NCI-H2227 (cell line): ENCODE results near the gene SHANK2.
"Not testable (repeated sequence)": the region's sequence is repeated elsewhere in the genome, so short reads cannot be mapped to it uniquely, and the experiment has no call there.

Experiments used
- DNase-seq: peaks from one replicate; lab custom pipeline; 2025; ENCODE audit not compliant: unreplicated experiment; lab: John Stamatoyannopoulos, UW

SHANK2 gene

GRCh38 chr11:71245601-71246391, 6.6 kb downstream of the SHANK2 start:
- no peak for DNase-seq

GRCh38 chr11:71244116-71244810, 8.1 kb downstream of the SHANK2 start:
- no peak for DNase-seq

- DNase-seq: no peak
These were observed 10.0 kb downstream of the SHANK2 start for GRCh38 chr11:71242391-71242790.

- no peak for DNase-seq
These were observed 10.6 kb downstream of the SHANK2 start for GRCh38 chr11:71241721-71242259.

GRCh38 chr11:71240865-71241691, 11.3 kb downstream of the SHANK2 start:
- no peak for DNase-seq

GRCh38 chr11:71240061-71240690, 12.2 kb downstream of the SHANK2 start:
- DNase-seq: no peak

- DNase-seq: no peak
These were observed 12.8 kb downstream of the SHANK2 start for GRCh38 chr11:71239581-71239980.

- no peak for DNase-seq
These were observed 13.4 kb downstream of the SHANK2 start for GRCh38 chr11:71238941-71239340.

GRCh38 chr11:71238285-71238875, 14.0 kb downstream of the SHANK2 start:
- DNase-seq: no peak

- DNase-seq: no peak
These were observed 14.5 kb downstream of the SHANK2 start for GRCh38 chr11:71237853-71238252.

GRCh38 chr11:71236836-71237475, 15.4 kb downstream of the SHANK2 start:
- no peak for DNase-seq

GRCh38 chr11:71235719-71236118, 16.7 kb downstream of the SHANK2 start:
- no peak for DNase-seq

- not testable (repeated sequence) for DNase-seq
These were observed 18.2 kb downstream of the SHANK2 start for GRCh38 chr11:71233896-71234852.

GRCh38 chr11:71232364-71232763, 20.0 kb downstream of the SHANK2 start:
- no peak for DNase-seq

- DNase-seq: no peak
These were observed 23.4 kb downstream of the SHANK2 start for GRCh38 chr11:71228961-71229360.

- no peak for DNase-seq
These were observed 25.2 kb downstream of the SHANK2 start for GRCh38 chr11:71227058-71227659.

GRCh38 chr11:71223671-71224660, 28.4 kb downstream of the SHANK2 start:
- DNase-seq: no peak
